Measurements from ENCODE around the gene FAT1.

FAT1 gene

DNA sequence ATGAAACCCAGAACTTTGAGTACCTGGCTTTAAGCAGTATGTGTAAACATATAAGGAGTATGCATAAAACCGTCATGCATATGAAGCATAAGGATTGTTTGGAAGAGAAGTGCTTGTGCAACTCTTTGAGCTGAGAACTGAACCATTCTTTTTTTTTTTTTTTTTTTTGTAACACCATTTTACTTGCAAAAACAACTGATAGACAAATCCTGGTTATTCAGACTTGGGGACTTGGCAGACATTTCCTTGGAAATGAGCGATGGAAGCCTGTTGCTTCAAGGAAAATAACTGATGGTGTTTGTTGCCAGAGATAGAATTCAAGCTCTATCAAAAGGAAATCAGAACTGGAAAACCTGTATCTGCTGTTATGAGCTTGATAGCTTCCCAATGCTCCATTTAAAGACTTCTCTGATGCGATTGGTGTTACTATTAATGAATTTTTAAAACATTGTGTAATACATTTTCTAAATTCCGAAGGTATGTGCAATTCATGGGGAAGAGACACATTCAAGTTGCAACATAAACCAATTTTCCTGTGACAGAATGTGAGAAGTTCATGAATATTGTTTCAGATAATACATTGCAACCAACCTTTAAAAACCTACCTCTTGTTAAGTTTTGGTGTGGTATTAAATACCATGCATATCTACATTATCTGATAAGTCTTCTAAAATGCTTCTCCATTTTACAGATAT is 47.0 kb upstream of the FAT1 start:
- Histone ChIP-seq H3K4me3 (ENCODE audit: low read depth, low read length) (no peak overlapping the region), H3K4me1 (ENCODE audit: control insufficient read depth, insufficient read depth, low read length) (no peaks in the 10 kb centered on the region), H3K36me3 (ENCODE audit: control insufficient read depth in 2 of 2, insufficient read depth in 1 of 2, low read length in 2 of 2) (no peaks in the 10 kb centered on the region), H3K27ac (ENCODE audit: extremely low read depth, low read depth, low read length) (no peak overlapping the region), H3K9me3 (ENCODE audit: control insufficient read depth, insufficient read depth, low read depth, low read length) (no peaks in the 10 kb centered on the region)
- ChIA-PET CTCF (no interaction called here), POLR2A (no interaction called here)
- TF ChIP-seq ZNF184 (tag by site-specific recombination; IDR thresholded peaks at IDR 0.05): no peak
- TF ChIP-seq ZNF501 (tag by site-specific recombination; IDR thresholded peaks at IDR 0.05): no peak
- no peak for TF ChIP-seq ZNF624 (tag by site-specific recombination; IDR thresholded peaks at IDR 0.05)
- TF ChIP-seq ZNF2 (tag by site-specific recombination; IDR thresholded peaks at IDR 0.05): no peak
- no peak for TF ChIP-seq ZNF146 (tag by site-specific recombination; IDR thresholded peaks at IDR 0.05)
- TF ChIP-seq BCL11B (tag by site-specific recombination; IDR thresholded peaks at IDR 0.05; ENCODE audit: low read depth): no peak
- no peak for TF ChIP-seq ZNF398 (tag by site-specific recombination; IDR thresholded peaks at IDR 0.05)
- TF ChIP-seq, protein P1, sequence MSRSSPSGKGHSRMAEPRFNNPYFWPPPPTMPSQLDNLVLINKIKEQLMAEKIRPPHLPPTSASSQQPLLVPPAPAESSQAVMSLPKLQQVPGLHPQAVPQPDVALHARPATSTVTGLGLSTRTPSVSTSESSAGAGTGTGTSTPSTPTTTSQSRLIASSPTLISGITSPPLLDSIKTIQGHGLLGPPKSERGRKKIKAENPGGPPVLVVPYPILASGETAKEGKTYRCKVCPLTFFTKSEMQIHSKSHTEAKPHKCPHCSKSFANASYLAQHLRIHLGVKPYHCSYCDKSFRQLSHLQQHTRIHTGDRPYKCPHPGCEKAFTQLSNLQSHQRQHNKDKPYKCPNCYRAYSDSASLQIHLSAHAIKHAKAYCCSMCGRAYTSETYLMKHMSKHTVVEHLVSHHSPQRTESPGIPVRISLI (tag by site-specific recombination; IDR thresholded peaks at IDR 0.05): no peak
- no peak for TF ChIP-seq TRIM28 (IDR thresholded peaks at IDR 0.05; ENCODE audit: borderline replicate concordance, low read length)
- TF ChIP-seq ZSCAN18 (tag by site-specific recombination; IDR thresholded peaks at IDR 0.05): no peak
- no peak for TF ChIP-seq ZNF837 (tag by site-specific recombination; IDR thresholded peaks at IDR 0.05)
- TF ChIP-seq ZNF248 (tag by site-specific recombination; IDR thresholded peaks at IDR 0.05): no peak
- TF ChIP-seq ZNF670 (tag by site-specific recombination; IDR thresholded peaks at IDR 0.05; ENCODE audit: low read depth): no peak
- TF ChIP-seq ZNF423 (tag by site-specific recombination; IDR thresholded peaks at IDR 0.05): no peak
- TF ChIP-seq ZNF776 (tag by site-specific recombination; IDR thresholded peaks at IDR 0.05; ENCODE audit: borderline replicate concordance): no peak
- TF ChIP-seq ZNF23 (tag by site-specific recombination; IDR thresholded peaks at IDR 0.05; ENCODE audit: borderline replicate concordance): no peak

DNA sequence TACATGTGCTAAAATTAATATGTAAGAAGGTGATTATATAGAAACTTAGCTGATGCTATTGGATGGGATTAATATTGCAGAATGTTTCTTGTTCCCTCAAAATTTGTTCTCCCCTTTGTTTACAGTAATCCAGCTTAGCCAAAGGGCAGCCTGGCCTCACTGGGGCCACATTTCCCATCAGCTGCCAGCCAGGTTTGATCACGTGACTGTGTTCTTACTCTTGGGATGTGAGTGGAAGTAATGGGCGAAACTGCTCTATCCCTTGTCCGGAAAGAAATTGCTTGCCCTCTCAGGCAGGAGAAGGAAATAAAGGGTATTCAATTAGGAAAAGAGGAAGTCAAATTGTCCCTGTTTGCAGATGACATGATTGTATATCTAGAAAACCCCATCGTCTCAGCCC is 44.1 kb upstream of the FAT1 start:
- H3K27ac ChIP-seq (ENCODE audit: extremely low read depth, low read depth, low read length): no peak overlapping the region
- H3K9me3 ChIP-seq (ENCODE audit: control insufficient read depth, insufficient read depth, low read depth, low read length): no peaks in the 10 kb centered on the region
- ChIA-PET POLR2A (no interaction called here), CTCF (interaction anchor here (0.6 kb wide), 1 partner anchor 1268 kb away, joined by 4 read pairs; no protein-coding TSS in a partner anchor)
- H3K4me3 ChIP-seq (ENCODE audit: low read depth, low read length): no peak overlapping the region
- no peaks in the 10 kb centered on the region for H3K36me3 ChIP-seq (ENCODE audit: control insufficient read depth in 2 of 2, insufficient read depth in 1 of 2, low read length in 2 of 2)
- peaks cover 4% of the 10 kb centered on the region; the same call in 1 of the 2 replicates for H3K4me1 ChIP-seq (ENCODE audit: control insufficient read depth, insufficient read depth, low read length)
- TF ChIP-seq ZNF513 (tag by site-specific recombination; IDR thresholded peaks at IDR 0.05): no peak
- no peak for TF ChIP-seq ZBTB48 (tag by site-specific recombination; IDR thresholded peaks at IDR 0.05)
- TF ChIP-seq INSM2 (tag by site-specific recombination; IDR thresholded peaks at IDR 0.05): no peak
- no peak for TF ChIP-seq ZNF133 (tag by site-specific recombination; IDR thresholded peaks at IDR 0.05)
- no peak for TF ChIP-seq ZNF624 (tag by site-specific recombination; IDR thresholded peaks at IDR 0.05)
- no peak for TF ChIP-seq ZNF701 (tag by site-specific recombination; IDR thresholded peaks at IDR 0.05)
- TF ChIP-seq ZNF391 (tag by site-specific recombination; IDR thresholded peaks at IDR 0.05; ENCODE audit: borderline replicate concordance, low read depth): no peak
- TF ChIP-seq ZNF292 (tag by site-specific recombination; IDR thresholded peaks at IDR 0.05; ENCODE audit: borderline replicate concordance, low read depth): no peak
- TF ChIP-seq, protein P2, sequence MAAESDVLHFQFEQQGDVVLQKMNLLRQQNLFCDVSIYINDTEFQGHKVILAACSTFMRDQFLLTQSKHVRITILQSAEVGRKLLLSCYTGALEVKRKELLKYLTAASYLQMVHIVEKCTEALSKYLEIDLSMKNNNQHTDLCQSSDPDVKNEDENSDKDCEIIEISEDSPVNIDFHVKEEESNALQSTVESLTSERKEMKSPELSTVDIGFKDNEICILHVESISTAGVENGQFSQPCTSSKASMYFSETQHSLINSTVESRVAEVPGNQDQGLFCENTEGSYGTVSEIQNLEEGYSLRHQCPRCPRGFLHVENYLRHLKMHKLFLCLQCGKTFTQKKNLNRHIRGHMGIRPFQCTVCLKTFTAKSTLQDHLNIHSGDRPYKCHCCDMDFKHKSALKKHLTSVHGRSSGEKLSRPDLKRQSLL (tag by site-specific recombination; IDR thresholded peaks at IDR 0.05): no peak
- no peak for TF ChIP-seq MEIS1 (CRISPR knock-in tag; IDR thresholded peaks at IDR 0.05; ENCODE audit: borderline replicate concordance)
- no peak for TF ChIP-seq IKZF3 (tag by site-specific recombination; IDR thresholded peaks at IDR 0.05)
